HG02623 (cell line): ENCODE measurements around the gene FIGN.

Experiments
- ATAC-seq: cut with Tn5 transposase; IDR thresholded peaks from one replicate; pipeline ENCODE4 v1.9.1; 2021; ENCODE audit warnings: moderate library complexity; ENCODE audit not compliant: unreplicated experiment

The FIGN gene

GRCh38 chr2:163711699-163712098 is 24.1 kb downstream of the FIGN start:
- ATAC-seq: no peak

- ATAC-seq: no peak
Measured at GRCh38 chr2:163711258-163711657, 24.6 kb downstream of the FIGN start.

GRCh38 chr2:163709270-163709669 is 26.5 kb downstream of the FIGN start:
- ATAC-seq: no peak

GRCh38 chr2:163708265-163708664 is 27.5 kb downstream of the FIGN start:
- no peak for ATAC-seq

- ATAC-seq: no peak
Measured at GRCh38 chr2:163703386-163703785, 32.4 kb downstream of the FIGN start.

GRCh38 chr2:163701399-163702195 is 34.2 kb downstream of the FIGN start:
- ATAC-seq: no peak

GRCh38 chr2:163698857-163699256 is 37.0 kb downstream of the FIGN start:
- ATAC-seq: no peak

GRCh38 chr2:163697846-163698637 is 37.8 kb downstream of the FIGN start:
- no peak for ATAC-seq

GRCh38 chr2:163697429-163697828 is 38.4 kb downstream of the FIGN start:
- no peak for ATAC-seq

GRCh38 chr2:163693484-163693883 is 42.3 kb downstream of the FIGN start:
- ATAC-seq: no peak

GRCh38 chr2:163692611-163693482 is 43.0 kb downstream of the FIGN start:
- no peak for ATAC-seq

- no peak for ATAC-seq
Measured at GRCh38 chr2:163692081-163692480, 43.7 kb downstream of the FIGN start.

GRCh38 chr2:163690896-163691295 is 44.9 kb downstream of the FIGN start:
- ATAC-seq: no peak

- no peak for ATAC-seq
Measured at GRCh38 chr2:163687217-163687616, 48.6 kb downstream of the FIGN start.

GRCh38 chr2:163686289-163686688 is 49.5 kb downstream of the FIGN start:
- ATAC-seq: no peak

- no peak for ATAC-seq
Measured at GRCh38 chr2:163682695-163683094, 53.1 kb downstream of the FIGN start.

- ATAC-seq: no peak
Measured at GRCh38 chr2:163681745-163682144, 54.1 kb downstream of the FIGN start.

- no peak for ATAC-seq
Measured at GRCh38 chr2:163675388-163675787, 60.4 kb downstream of the FIGN start.

- no peak for ATAC-seq
Measured at GRCh38 chr2:163673522-163673921, 62.3 kb downstream of the FIGN start.

- no peak for ATAC-seq
Measured at GRCh38 chr2:163670929-163671328, 64.9 kb downstream of the FIGN start.

GRCh38 chr2:163669506-163669905 is 66.3 kb downstream of the FIGN start:
- ATAC-seq: no peak
